ENCODE results near the gene EXOC3.
"Not testable (repeated sequence)": the region's sequence is repeated elsewhere in the genome, so short reads cannot be mapped to it uniquely, and the experiment has no call there.

The EXOC3 gene

DNA sequence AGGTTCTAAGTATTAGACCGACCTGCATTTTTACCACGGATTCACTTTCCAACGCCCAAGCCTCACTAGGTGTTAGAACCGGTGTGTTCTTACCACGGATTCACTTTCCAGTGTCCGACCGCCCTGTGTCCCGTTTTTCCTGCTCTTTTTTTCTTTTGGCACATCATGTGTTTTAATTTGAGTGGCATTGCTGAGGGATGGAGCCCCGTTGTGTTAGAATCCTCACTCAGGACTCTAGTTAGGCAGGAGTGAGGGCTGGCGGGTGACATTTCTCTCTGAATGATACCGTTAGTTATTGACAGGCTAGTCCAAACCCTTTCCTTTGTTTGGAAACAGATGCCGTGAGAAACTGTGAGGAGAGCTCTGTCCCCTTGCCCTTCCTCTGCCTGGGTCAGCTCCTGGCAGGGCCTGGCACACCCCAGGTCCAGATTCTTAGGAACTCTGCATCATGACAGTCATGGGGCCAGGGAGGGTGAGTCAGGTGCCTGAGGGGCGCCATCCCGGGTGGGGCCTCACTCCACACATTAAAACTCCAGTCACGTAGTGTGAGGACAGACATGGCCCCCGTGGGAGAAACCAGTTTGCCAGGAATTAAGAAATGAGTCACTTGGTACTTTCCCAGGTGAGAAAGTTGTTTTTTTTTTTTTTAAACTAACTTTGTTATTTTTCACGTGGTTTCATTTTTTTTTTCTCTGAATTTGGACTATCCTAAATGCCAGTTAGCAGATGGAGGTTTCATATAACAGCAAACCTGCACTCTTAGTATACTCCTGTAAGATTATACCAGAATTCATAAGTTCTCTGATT lies 15.8 kb downstream of the EXOC3 start:
- no peak for DNase-seq

GRCh38 chr5:459562-460272 lies 16.7 kb downstream of the EXOC3 start:
- DNase-seq, result no peak

DNA sequence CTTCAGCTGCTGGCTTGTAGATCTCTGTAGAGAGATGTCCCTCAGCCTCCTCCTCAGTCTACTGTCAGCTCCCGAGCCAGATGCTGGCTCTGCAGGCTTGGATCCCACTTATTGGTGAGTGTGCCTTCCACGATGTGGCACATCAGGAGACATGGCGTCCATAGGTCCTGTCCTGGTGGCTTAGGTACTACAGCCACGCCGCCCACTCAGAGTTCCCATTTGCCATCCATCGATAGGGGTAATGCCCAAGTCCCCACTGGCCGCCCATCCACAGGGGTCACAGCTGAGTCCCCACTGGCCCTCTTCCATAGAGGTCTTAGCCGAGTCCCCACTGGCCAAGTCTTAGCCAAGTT lies 17.3 kb downstream of the EXOC3 start:
- DNase-seq, result no peak

- DNase-seq, result no peak
Measured at GRCh38 chr5:462051-462481, 19.1 kb downstream of the EXOC3 start.

- DNase-seq, result no peak
Measured at GRCh38 chr5:463301-463700, 20.3 kb downstream of the EXOC3 start.

DNA sequence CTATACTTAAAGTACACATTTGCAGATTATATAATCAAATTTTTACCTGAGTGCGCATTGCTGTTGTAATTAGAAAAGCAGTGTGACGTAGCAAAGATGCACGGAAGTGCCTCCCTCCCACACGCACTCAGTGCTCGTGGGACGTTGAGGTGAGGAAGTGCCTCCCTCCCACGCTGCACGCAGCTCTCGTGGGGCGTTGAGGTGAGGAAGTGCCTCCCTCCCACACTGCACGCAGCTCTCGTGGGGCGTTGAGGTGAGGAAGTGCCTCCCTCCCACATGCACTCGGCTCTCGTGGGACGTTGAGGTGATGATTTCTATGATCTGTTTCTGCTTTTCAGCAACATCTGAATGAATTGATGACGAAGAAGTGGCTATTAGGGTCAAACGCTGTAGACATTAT lies 21.0 kb downstream of the EXOC3 start:
- DNase-seq, result no peak

DNA sequence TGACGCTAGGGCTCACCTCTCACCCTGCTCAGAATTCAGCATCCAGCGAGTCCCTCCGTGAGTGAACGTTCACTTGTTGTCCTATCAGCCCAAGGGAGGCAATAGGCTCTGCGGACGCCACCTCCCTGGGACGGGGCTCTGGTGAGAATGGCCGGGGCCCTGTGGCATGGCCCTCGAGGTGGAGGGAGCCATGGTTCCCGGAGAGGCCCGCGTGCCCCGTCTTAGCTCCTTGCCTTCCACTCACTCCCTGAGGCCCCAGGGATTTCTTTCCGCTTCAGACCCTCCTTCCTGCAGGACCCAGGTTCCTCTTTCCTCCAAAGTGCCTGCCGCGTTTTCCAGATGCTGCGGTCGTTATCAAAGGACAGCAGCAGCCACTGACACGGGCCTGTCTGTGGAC lies 21.5 kb downstream of the EXOC3 start:
- no peak for DNase-seq

GRCh38 chr5:464843-465590 lies 22.0 kb downstream of the EXOC3 start:
- DNase-seq, result no peak

GRCh38 chr5:465591-466403 lies 22.8 kb downstream of the EXOC3 start:
- no peak for DNase-seq

DNA sequence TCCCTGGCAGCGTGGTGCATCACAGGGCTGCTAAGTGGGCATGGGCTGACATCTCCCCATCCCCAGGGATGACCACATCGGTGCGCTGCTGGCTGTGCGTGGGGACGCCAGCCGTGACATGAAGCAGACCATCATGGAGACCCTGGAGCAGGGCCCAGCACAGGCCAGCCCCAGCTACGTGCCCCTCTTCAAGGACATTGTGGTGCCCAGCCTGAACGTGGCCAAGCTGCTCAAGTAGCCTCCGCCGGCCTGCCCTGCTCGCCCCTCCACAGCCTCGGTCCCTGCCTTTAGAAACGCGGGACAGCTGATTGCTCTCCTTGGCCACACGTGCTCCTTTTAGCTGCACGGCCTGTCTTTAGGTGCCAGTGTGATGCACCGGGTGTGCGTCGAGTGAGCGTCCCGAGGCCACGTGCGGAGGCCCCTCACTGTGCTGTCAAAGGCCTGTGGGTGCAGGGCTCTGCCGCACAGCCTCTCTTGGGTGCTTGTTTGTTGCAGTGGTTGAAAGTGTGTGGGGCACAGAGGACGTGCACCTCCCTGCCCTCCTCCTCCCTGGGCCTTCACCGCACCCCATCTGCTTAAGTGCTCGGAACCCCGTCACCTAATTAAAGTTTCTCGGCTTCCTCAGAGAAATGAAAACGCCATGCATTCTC lies 23.8 kb downstream of the EXOC3 start:
- no peak for DNase-seq

DNA sequence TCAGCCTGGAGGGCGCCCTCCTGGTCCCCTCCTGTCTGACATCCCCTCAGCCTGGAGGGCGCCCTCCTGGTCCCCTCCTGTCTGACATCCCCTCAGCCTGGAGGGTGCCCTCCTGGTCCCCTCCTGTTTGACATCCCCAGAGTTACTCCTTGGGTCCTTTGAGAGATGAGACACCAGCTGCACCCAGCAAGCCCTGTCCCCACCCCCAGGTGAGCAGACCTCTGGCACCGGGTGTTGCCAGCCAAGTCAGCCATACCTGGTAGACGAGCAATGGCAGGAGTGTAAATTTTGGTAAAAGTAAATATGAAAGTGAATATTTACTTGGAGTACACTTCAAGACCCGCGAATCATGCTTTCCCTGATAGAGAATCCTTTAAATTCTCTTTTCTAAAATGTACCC lies 25.4 kb downstream of the EXOC3 start:
- DNase-seq, result no peak

DNA sequence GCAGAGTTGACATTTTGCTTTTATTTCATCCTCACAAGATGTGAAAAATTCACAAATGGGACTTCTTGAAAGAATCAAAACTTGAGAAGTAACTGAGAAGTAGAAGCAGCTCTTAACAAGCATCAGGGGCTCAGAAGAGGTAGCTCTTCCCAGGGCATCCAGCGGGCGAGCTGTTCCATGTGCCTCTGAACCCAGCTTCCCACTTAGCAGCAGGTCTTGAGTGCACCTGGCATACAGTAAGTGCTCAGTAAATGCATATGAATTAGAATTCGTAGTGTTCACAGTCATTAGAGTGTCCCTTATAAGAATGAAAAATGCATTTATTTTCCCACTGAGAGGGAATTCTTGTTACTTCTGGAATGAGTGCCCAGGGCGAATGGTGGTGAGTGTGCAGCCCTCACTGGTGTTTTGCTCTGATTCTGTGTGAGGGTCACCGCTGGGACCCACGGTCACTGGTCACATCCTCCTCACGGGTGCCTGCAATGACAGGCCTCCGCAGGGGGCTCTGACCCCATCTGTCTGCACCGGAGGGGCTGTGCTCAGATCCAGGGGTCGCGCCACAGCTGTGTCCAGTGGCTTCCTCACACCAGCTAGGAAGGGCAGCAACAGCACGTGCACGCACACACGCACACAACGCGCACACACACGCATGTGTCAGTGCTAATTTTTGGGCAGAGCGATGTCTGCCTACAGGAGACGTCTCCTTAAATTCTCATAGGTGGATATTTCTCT lies 26.9 kb downstream of the EXOC3 start:
- DNase-seq, result no peak

DNA sequence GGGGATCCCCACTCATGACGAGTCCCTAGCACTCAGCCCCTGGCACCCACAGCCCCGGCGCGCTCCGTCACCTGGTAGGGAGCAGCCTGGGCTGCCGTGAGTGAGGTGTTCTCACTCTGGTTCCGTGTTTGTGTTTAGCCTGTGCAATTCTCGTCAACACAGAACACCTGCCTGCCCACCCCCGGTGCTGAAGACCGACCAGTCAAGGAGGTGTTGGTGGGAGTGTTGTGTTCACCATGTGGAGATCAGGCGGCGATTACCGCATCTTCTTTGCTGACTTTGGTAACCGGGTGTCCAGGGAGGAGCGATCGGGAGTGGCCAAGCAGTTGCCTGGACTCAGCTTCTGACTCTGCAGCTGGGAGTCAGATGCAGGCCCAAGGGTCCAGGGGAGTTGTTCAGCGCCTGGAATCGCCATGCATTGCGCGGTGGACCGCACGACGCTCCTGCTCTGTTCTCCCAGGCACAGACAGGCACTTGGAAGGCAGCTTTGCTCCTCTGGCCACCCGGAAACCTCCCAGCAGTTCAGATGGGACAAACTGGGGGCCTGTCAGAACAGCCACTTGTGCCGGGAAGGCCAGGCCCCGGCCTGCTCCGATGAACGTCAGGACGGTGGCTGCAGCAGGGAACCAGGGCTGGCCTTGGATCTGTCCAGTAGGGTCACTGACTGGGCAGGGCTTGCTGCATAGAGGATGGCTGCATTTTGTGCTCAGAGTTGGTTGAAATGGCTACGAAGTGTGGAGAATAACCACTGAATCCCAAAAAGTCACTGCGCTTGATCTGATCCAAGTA lies 28.2 kb downstream of the EXOC3 start:
- DNase-seq, result no peak

DNA sequence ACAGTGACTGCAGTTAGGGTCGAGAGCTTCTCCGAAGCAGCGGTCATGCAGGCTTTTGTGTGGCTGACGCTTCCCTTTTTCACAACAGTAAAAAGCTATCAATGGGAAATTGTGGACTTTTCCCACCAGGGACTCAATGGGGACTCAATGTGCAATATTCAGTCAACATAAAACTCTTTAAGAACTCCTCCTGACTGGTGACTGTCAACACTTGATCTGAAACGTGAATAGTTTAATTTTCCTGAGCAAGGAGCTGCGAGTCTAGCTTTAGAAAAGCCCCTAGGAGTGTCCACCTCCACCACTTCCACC lies 28.7 kb downstream of the EXOC3 start:
- DNase-seq, result no peak

DNA sequence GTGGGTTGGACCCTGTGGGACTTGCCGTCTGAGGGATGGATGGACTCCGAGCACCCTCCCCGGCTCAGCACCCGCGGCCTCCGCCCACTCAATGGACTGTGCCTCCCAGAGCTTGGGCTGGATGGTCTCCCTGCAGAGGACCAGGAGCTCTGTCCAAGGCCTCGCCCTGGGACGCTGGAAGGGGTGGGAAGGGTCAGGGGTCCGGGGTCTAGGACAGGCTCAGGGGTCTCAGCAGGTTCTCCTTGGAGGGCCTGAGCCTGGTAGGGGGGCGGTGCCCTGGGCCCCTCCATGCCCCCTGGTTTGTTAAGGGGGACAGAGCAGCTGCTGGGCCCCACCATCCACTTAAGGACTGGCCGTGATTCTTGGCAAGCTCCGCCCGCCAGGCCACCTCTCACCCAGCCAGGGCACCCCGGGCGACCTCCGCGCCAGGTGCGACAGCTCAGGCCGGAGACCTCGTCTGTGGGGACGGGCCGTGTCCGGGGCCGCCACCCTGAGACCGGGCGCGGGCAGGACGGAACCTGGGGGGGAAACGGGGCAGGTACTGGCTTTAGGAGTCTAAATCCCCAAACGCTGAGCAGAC lies 29.2 kb downstream of the EXOC3 start:
- no peak for DNase-seq

DNA sequence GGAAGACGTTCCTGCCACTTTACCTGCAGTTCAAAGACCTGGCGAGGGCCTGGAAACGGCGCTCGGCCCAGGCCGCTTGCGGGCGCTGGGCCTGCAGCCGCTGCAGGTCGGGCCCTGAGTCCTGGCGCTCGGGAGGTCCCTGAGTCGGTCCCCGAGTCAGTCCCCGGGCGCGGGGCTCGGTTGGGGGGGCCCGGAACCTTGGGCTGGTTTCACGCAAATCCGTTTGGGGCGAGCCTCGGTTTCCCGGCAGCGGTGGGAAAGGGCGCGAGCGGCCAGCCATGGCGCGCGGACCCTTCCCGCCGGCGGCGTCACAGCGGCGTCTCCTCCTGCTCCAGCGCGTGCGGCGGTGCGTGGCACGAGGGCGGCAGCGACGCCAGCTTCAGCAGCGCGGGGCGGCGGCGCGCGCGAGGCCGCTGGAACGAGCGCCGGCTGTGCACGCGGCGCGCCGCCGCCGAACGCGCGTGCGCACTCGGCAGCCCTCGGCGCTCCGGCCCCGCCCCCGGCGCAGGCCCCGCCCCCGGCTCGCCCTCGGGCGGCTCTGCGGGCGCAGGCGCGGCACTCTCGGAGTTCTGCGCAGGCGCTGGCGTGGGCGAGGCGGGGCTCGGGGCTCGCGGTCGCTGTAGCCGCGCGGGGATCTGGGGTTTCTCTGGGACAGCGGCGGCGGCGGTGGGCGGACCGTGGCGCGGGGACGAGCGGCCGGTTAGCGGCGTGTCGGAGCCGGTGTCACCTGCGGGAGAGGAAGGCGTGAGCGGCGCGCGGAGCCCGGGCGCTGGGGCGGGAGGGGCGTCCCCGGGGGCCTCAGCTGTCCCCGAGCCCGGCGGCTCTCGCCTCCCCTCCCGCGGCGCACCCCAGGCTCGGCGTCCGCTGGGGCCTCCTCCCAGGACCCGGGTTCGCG lies 29.9 kb downstream of the EXOC3 start:
- DNase-seq, result peak; percentile 73

- no peak for DNase-seq
Measured at GRCh38 chr5:473551-474192, 30.7 kb downstream of the EXOC3 start.

GRCh38 chr5:474232-474839 lies 31.4 kb downstream of the EXOC3 start:
- DNase-seq, result not testable (repeated sequence)

Data from DMS153 (cell line).